Lower lobe of right lung (tissue), 2 donors: ENCODE data around the gene JCHAIN. TPM values are rescaled to one million over a fixed set of nuclear protein-coding genes. Genes with fewer than 3 reads are reported as not detected.

Experiments
- ATAC-seq, 2 donors: fragments of 200-7000 bp; cut with Tn5 transposase; one replicate each; pipeline ENCODE4 v1.9.1; 2020 to 2022; ENCODE audit warnings: mild to moderate bottlenecking in 2 of 2, moderate library complexity in 2 of 2
- DNase-seq: peaks from one replicate; pipeline ENCODE4 v3.0.0-alpha.2; 2020
- H3K27ac ChIP-seq: fragments of 200-600 bp; one replicate; pipeline ENCODE4 v1.8.0; 2022
- H3K27me3 ChIP-seq: fragments of 200-600 bp; one replicate; pipeline ENCODE4 v1.8.0; 2022; ENCODE audit warnings: low read depth
- H3K36me3 ChIP-seq: fragments of 200-600 bp; one replicate; pipeline ENCODE4 v1.8.0; 2022; ENCODE audit warnings: mild to moderate bottlenecking
- H3K4me1 ChIP-seq: fragments of 200-600 bp; one replicate; pipeline ENCODE4 v1.8.0; 2022
- H3K4me3 ChIP-seq: fragments of 200-600 bp; one replicate; pipeline ENCODE4 v1.8.0; 2022; ENCODE audit warnings: mild to moderate bottlenecking
- H3K9me3 ChIP-seq: fragments of 200-600 bp; one replicate; pipeline ENCODE4 v1.8.0; 2022
- intact Hi-C: fragments of 100-400 bp; cut with DNase I; formaldehyde crosslinking; loops from one replicate; pipeline ENCODE4 v1.11.0; 2022
- total RNA-seq: library from RNA; stranded (reverse); fragmentation: NEBNext Ultra II Directional; extraction: Animal tissue kit (Norgen Biotek cat#: 25700); gene quantifications from one replicate; pipeline ENCODE4 v1.2.1, GENCODE V29; 2021
- TF ChIP-seq, protein P1 (sequence below): fragments of 200-600 bp; IDR thresholded peaks from one replicate; pipeline ENCODE4 v1.8.0; 2022; ENCODE audit warnings: antibody characterized with exemption, mild to moderate bottlenecking
- donor health status: DM: no; HTN: yes; CAD: no; lungs with severe emphysema.

JCHAIN gene
- total RNA-seq, 1 donor from 2014 or later: 191 TPM

DNA sequence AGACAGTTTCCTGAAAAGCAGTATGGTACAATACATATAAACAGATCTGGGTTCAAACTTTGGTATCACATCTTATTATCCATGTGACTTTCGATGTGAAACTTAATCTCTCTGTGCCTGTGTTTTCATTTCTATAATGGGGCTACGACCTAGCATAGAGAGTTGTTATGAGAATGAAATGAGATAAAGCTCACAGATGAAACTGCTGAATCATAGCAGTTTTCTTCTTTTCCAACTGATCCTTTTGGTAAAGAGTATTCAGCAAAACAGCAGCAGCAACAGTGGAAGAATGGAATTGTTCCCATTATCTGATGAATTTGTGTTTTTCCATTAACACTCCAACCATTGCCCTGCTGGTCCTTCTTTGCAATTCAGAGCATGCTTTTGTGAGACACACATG, 58.0 kb downstream of the JCHAIN start:
- TF ChIP-seq, protein P1, sequence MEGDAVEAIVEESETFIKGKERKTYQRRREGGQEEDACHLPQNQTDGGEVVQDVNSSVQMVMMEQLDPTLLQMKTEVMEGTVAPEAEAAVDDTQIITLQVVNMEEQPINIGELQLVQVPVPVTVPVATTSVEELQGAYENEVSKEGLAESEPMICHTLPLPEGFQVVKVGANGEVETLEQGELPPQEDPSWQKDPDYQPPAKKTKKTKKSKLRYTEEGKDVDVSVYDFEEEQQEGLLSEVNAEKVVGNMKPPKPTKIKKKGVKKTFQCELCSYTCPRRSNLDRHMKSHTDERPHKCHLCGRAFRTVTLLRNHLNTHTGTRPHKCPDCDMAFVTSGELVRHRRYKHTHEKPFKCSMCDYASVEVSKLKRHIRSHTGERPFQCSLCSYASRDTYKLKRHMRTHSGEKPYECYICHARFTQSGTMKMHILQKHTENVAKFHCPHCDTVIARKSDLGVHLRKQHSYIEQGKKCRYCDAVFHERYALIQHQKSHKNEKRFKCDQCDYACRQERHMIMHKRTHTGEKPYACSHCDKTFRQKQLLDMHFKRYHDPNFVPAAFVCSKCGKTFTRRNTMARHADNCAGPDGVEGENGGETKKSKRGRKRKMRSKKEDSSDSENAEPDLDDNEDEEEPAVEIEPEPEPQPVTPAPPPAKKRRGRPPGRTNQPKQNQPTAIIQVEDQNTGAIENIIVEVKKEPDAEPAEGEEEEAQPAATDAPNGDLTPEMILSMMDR: no peak
- H3K27ac ChIP-seq: no peak overlapping the region

DNA sequence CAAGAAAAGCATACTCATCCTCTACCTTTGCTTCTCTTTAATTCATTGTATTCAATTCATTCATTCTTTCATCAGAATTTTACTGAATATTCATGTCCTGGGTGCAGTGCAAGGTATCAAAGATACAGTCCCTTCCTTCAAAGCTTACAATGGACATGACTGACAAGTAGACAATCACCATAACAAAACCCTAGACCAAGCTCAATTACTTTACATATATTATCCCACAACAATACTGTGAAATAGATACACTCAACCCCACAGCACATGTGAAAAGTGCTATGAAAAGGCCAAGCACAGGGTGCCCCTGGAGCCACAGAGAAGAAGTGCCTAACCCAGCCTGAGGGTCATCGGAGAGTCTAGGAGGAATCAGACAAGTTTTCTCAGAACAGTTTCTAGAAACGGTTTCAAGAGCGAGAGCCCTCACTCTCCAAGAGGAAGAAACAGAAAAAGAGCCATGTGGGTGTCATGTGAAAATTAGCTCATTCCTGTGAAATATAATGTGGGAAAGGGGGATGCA, 58.9 kb downstream of the JCHAIN start:
- Histone ChIP-seq H3K27me3 (no peaks in the 10 kb centered on the region), H3K9me3 (no peaks in the 10 kb centered on the region), H3K4me1 (no peaks in the 10 kb centered on the region), H3K27ac (no peak overlapping the region), H3K36me3 (no peaks in the 10 kb centered on the region), H3K4me3 (no peak overlapping the region)
- ATAC-seq (no peak), DNase-seq (no peak)
- TF ChIP-seq, protein P1: no peak
- intact Hi-C loops: no loop called here

More for the DNA sequence above, 58.0 kb downstream of the JCHAIN start:
- no peak for DNase-seq
- Histone ChIP-seq H3K27me3 (no peaks in the 10 kb centered on the region), H3K9me3 (no peaks in the 10 kb centered on the region), H3K36me3 (no peaks in the 10 kb centered on the region), H3K4me1 (peaks cover 8% of the 10 kb centered on the region), H3K4me3 (no peak overlapping the region)
- intact Hi-C loops: no loop called here
- no peak for ATAC-seq

DNA sequence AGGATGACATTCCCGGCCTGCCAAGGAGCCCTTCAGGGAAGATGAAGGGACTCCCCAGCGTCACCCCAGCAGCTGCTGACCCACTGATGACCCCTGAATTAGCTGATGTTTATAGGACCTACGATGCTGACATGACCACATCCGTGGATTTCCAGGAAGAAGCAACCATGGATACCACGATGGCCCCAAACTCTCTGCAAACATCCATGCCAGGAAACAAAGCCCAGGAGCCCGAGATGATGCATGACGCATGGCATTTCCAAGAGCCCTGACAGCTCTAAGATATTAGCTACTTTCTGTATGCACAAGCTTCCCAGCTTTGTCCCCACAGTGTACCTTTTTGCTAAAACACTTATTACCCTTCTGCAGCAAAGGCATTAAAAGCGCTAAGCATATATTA, 59.8 kb downstream of the JCHAIN start:
- Histone ChIP-seq H3K27ac (no peak overlapping the region), H3K9me3 (no peaks in the 10 kb centered on the region), H3K4me3 (no peak overlapping the region), H3K27me3 (no peaks in the 10 kb centered on the region), H3K4me1 (no peaks in the 10 kb centered on the region), H3K36me3 (no peaks in the 10 kb centered on the region)
- TF ChIP-seq, protein P1: no peak
- DNase-seq (no peak), ATAC-seq (no peak)
- intact Hi-C loops: no loop called here

Other genes starting within 250 kb of the JCHAIN start
- gene MUC7, start 194.3 kb downstream of the JCHAIN start, total RNA-seq: not detected
- not detected for gene AMTN, start 147.9 kb downstream of the JCHAIN start, total RNA-seq
- gene AMBN, start 74.3 kb downstream of the JCHAIN start, total RNA-seq: not detected
- gene ENAM, start 37.8 kb downstream of the JCHAIN start, total RNA-seq: 0.12 TPM
- 28.8 TPM for gene UTP3, start 22.0 kb upstream of the JCHAIN start, total RNA-seq
- 92.4 TPM for gene RUFY3, start 55.5 kb upstream of the JCHAIN start, total RNA-seq
- gene GRSF1, start 173.4 kb upstream of the JCHAIN start, total RNA-seq: 54.6 TPM
- gene MOB1B, start 235.9 kb upstream of the JCHAIN start, total RNA-seq: 34.6 TPM